ENCODE results near the gene FTSJ1. TPM values are rescaled to one million over a fixed set of nuclear protein-coding genes. Genes with fewer than 3 reads are reported as not detected.

The FTSJ1 gene
- total RNA-seq, 4 donors from 2014 or later = 12.5 to 67.7 (median 26.4) TPM

DNA sequence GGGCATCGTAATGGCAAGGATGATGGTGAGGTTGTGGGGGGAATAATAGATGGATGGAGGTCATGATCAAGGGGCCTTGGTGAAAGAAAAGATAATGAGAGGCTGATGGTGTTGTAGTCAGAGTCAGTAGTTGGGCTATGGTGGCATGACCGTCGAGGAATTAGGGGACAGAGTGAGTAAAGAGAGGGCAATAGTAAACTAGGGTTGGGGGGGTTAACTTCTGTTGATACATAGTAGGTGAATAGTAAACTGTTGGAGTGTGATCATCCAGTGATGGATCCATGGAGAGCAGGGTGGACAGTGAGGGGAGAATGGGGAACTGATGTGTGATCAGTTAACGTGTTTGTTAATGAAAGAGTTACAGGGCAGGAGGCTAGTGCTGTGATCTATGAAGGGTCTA, 920 bp downstream of the FTSJ1 start:
- Histone ChIP-seq H3K4me1 (no peaks in the 10 kb centered on the region), H3K27me3 (no peaks in the 10 kb centered on the region), H3K4me3 (peak overlapping the region in 3 of 4 donors; percentile 56 to 86 (median 59)), H3K36me3 (peaks cover 0 to 8% (median 0%) of the 10 kb centered on the region in 3 donors), H3K9me3 (no peaks in the 10 kb centered on the region), H3K27ac (peak overlapping the region in 1 of 4 donors; percentile 68)
- TF ChIP-seq, protein P1, sequence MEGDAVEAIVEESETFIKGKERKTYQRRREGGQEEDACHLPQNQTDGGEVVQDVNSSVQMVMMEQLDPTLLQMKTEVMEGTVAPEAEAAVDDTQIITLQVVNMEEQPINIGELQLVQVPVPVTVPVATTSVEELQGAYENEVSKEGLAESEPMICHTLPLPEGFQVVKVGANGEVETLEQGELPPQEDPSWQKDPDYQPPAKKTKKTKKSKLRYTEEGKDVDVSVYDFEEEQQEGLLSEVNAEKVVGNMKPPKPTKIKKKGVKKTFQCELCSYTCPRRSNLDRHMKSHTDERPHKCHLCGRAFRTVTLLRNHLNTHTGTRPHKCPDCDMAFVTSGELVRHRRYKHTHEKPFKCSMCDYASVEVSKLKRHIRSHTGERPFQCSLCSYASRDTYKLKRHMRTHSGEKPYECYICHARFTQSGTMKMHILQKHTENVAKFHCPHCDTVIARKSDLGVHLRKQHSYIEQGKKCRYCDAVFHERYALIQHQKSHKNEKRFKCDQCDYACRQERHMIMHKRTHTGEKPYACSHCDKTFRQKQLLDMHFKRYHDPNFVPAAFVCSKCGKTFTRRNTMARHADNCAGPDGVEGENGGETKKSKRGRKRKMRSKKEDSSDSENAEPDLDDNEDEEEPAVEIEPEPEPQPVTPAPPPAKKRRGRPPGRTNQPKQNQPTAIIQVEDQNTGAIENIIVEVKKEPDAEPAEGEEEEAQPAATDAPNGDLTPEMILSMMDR (IDR thresholded peaks at IDR 0.05) = no peak
- no peak for TF ChIP-seq POLR2A (IDR thresholded peaks at IDR 0.05)
- no peak for DNase-seq

GRCh38 chrX:48477960-48478755, 2.2 kb downstream of the FTSJ1 start:
- Histone ChIP-seq H3K27me3 (no peaks in the 10 kb centered on the region), H3K36me3 (peaks cover 0 to 10% (median 0%) of the 10 kb centered on the region in 3 donors), H3K4me3 (no peak overlapping the region), H3K4me1 (no peaks in the 10 kb centered on the region), H3K27ac (no peak overlapping the region), H3K9me3 (no peaks in the 10 kb centered on the region)
- DNase-seq = no peak
- no peak for TF ChIP-seq POLR2A (IDR thresholded peaks at IDR 0.05)
- TF ChIP-seq, protein P1 (IDR thresholded peaks at IDR 0.05) = no peak

DNA sequence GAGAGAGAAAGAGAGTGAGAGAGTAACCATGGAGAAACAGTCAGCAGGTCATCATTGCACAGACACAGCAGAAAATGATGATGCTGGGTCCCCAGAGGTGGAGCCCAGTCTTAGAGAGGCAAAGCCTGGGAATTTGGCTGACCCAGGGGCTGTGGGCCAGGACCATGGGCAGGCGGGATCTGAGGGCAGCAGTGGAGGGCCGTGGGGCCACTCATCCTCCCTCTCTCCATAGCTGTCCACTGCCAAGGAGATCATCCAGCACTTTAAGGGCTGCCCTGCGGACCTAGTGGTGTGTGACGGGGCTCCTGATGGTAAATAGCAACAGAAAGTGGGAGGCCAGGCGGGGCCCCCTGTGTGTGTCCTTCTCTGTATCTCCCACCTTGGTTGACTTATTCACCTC, 2.8 kb downstream of the FTSJ1 start:
- H3K4me1 ChIP-seq = no peaks in the 10 kb centered on the region
- peaks cover 0 to 15% (median 0%) of the 10 kb centered on the region in 3 donors for H3K36me3 ChIP-seq
- no peaks in the 10 kb centered on the region for H3K27me3 ChIP-seq
- no peak overlapping the region for H3K27ac ChIP-seq
- no peak overlapping the region for H3K4me3 ChIP-seq
- no peaks in the 10 kb centered on the region for H3K9me3 ChIP-seq
- TF ChIP-seq, protein P1 (IDR thresholded peaks at IDR 0.05) = no peak
- no peak for TF ChIP-seq POLR2A (IDR thresholded peaks at IDR 0.05)
- no peak for DNase-seq

DNA sequence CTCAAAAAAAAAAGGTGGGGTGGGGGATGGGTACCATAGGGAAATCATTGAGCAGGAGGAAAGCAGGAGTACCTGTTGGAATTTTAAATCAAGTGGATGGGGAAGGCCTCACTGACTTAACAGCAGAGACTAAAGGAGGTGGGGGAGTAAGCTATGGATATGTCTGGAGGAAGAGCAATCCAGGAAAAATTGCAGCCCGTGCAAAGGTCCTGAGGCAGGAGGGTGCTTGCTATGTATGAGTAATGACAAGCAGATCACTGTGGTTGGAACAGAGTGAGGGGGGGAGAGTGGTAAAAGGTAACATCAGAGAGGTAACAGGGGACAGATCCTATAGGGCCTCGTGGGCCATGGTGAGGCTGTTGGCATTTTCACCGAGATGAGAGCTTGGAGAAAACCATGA, 4.1 kb downstream of the FTSJ1 start:
- no peak overlapping the region for H3K4me3 ChIP-seq
- TF ChIP-seq, protein P1 (IDR thresholded peaks at IDR 0.05) = no peak
- no peak for TF ChIP-seq POLR2A (IDR thresholded peaks at IDR 0.05)
- peaks cover 0 to 15% (median 0%) of the 10 kb centered on the region in 3 donors for H3K36me3 ChIP-seq
- no peaks in the 10 kb centered on the region for H3K9me3 ChIP-seq
- no peak overlapping the region for H3K27ac ChIP-seq
- no peaks in the 10 kb centered on the region for H3K27me3 ChIP-seq
- no peaks in the 10 kb centered on the region for H3K4me1 ChIP-seq
- DNase-seq = no peak

- H3K27ac ChIP-seq = no peak overlapping the region
- no peaks in the 10 kb centered on the region for H3K27me3 ChIP-seq
- no peak for DNase-seq
- H3K9me3 ChIP-seq = no peaks in the 10 kb centered on the region
- TF ChIP-seq, protein P1 (IDR thresholded peaks at IDR 0.05) = no peak
- TF ChIP-seq POLR2A (IDR thresholded peaks at IDR 0.05) = no peak
- H3K4me3 ChIP-seq = no peak overlapping the region
- no peaks in the 10 kb centered on the region for H3K4me1 ChIP-seq
- H3K36me3 ChIP-seq = peaks cover 0 to 15% (median 0%) of the 10 kb centered on the region in 3 donors
Observed at GRCh38 chrX:48480583-48480982, 4.6 kb downstream of the FTSJ1 start.

Data from Peyer's patch (tissue), 4 donors.